Keratinocyte (primary cell): Measurements from ENCODE around the gene AVL9. TPM values are rescaled to one million over a fixed set of nuclear protein-coding genes. Genes with fewer than 3 reads are reported as not detected.

Source experiments
- DNase-seq: peaks from one replicate; pipeline ENCODE4 v3.0.0-alpha.2; 2011; ENCODE audit warnings: low read depth, missing footprints, low spot score
- FAIRE-seq: peaks from 2 replicates; lab custom pipeline; 2011; peaks lifted over from hg19 to GRCh38; lab: Jason Lieb, UNC
- H2AFZ ChIP-seq: 2 replicates; pipeline ENCODE4 v1.6.0; 2012; ENCODE audit warnings: low read length, control low read depth, inconsistent platforms; ENCODE audit not compliant: control insufficient read depth
- H3K27ac ChIP-seq: 2 replicates; pipeline ENCODE4 v1.5.1; 2011; ENCODE audit warnings: low read length; ENCODE audit not compliant: control insufficient read depth, insufficient read depth
- H3K27me3 ChIP-seq: 3 replicates; pipeline ENCODE4 v1.6.0; 2011; ENCODE audit warnings: low read length; ENCODE audit not compliant: control insufficient read depth, insufficient read depth; ENCODE audit errors: extremely low read depth
- H3K36me3 ChIP-seq, 2 experiments: 2 replicates in 1 of 2; 3 replicates in 1 of 2; pipeline ENCODE4 v1.5.1; 2011; ENCODE audit warnings: low read length in 2 of 2, mild to moderate bottlenecking in 1 of 2; ENCODE audit not compliant: control insufficient read depth in 2 of 2, insufficient read depth in 2 of 2; ENCODE audit errors: extremely low read depth in 1 of 2
- H3K4me1 ChIP-seq: 3 replicates; pipeline ENCODE4 v1.5.1; 2011; ENCODE audit warnings: low read length; ENCODE audit not compliant: control insufficient read depth, insufficient read depth; ENCODE audit errors: extremely low read depth
- H3K4me2 ChIP-seq: 3 replicates; pipeline ENCODE4 v1.6.0; 2011; ENCODE audit warnings: low read depth, low read length; ENCODE audit not compliant: control insufficient read depth, insufficient read depth; ENCODE audit errors: extremely low read depth
- H3K4me3 ChIP-seq, 3 experiments: fragments of 200-600 bp in 1 of 3; sonication (generic) in 1 of 3; 2 replicates in 2 of 3; 3 replicates in 1 of 3; pipeline ENCODE4 v1.5.1; 2011 to 2016; ENCODE audit warnings: low read length in 3 of 3, mild to moderate bottlenecking in 3 of 3, control low read depth in 2 of 3, inconsistent platforms in 1 of 3, low read depth in 1 of 3, mixed read lengths in 1 of 3, mixed run types in 1 of 3, moderate library complexity in 1 of 3; ENCODE audit not compliant: control insufficient read depth in 2 of 3, insufficient read depth in 2 of 3; ENCODE audit errors: extremely low read depth in 1 of 3
- H3K79me2 ChIP-seq: 2 replicates; pipeline ENCODE4 v1.6.0; 2012; ENCODE audit warnings: low read length; ENCODE audit not compliant: control insufficient read depth, insufficient read depth
- H3K9ac ChIP-seq: 3 replicates; pipeline ENCODE4 v1.6.0; 2011; ENCODE audit warnings: low read length; ENCODE audit not compliant: control insufficient read depth, insufficient read depth; ENCODE audit errors: extremely low read depth
- H3K9me1 ChIP-seq: 3 replicates; pipeline ENCODE4 v1.6.0; 2011; ENCODE audit warnings: low read length; ENCODE audit not compliant: control insufficient read depth, insufficient read depth; ENCODE audit errors: extremely low read depth
- H3K9me3 ChIP-seq: 2 replicates; pipeline ENCODE4 v1.5.1; 2012; ENCODE audit warnings: low read depth, low read length; ENCODE audit not compliant: control insufficient read depth
- H4K20me1 ChIP-seq: 3 replicates; pipeline ENCODE4 v1.6.0; 2011; ENCODE audit warnings: low read length; ENCODE audit not compliant: control insufficient read depth, insufficient read depth; ENCODE audit errors: extremely low read depth
- CTCF ChIP-seq, 3 experiments: IDR thresholded peaks in 1 of 3; conservative IDR thresholded peaks in 1 of 3; optimal IDR thresholded peaks in 1 of 3; 2 replicates in 2 of 3; 3 replicates in 1 of 3; pipeline versions ENCODE3 to v1.5.1; 2011; ENCODE audit warnings: low read length in 3 of 3, mild to moderate bottlenecking in 3 of 3, moderate library complexity in 2 of 3, control low read depth in 1 of 3, inconsistent platforms in 1 of 3; ENCODE audit not compliant: insufficient read depth in 2 of 3; ENCODE audit errors: extremely low read depth in 1 of 3
- EZH2 ChIP-seq: IDR thresholded peaks from one replicate; pipeline ENCODE4 v1.6.1; 2012; ENCODE audit warnings: inconsistent platforms, mild to moderate bottlenecking, low read length, moderate library complexity
- dilution Hi-C: fragments of 300-500 bp; cut with MboI; formaldehyde crosslinking; loops from one replicate; pipeline ENCODE4 v1.7.0; 2020; ENCODE audit warnings: low sequenced_read_pairs; ENCODE audit not compliant: extremely low pct_ligation_motif_present
- polyA plus RNA-seq, 5 experiments: library from polyadenylated mRNA; depleted of rRNA in 3 of 5; stranded (reverse) in 3 of 5; stranded (forward) in 1 of 5; unstranded in 1 of 5; fragments of >200 nt; gene quantifications; 1 replicate in 1 of 5; 2 replicates in 3 of 5; 3 replicates in 1 of 5; pipeline versions ENCODE4 v1.2.1 to v1.2.3, GENCODE V29; 2011 to 2012; ENCODE audit warnings: missing spikeins in 2 of 5, low read depth in 1 of 5, low replicate concordance in 1 of 5

Gene AVL9
- polyA plus RNA-seq, 1 donor (not counting 4 experiments of a cell fraction or from before 2014, with no cell fraction given) = 22.2 TPM

GRCh38 chr7:32516551-32517100 is 21.3 kb downstream of the AVL9 start:
- no peak overlapping the region for H2AFZ ChIP-seq
- H3K36me3 ChIP-seq = no peaks in the 10 kb centered on the region
- H3K9ac ChIP-seq = no peak overlapping the region
- DNase-seq (no peak), FAIRE-seq (no peak)
- H3K9me1 ChIP-seq = no peaks in the 10 kb centered on the region
- peaks cover under 1% of the 10 kb centered on the region for H3K4me1 ChIP-seq
- H3K27me3 ChIP-seq = no peaks in the 10 kb centered on the region
- no peaks in the 10 kb centered on the region for H4K20me1 ChIP-seq
- dilution Hi-C loops = no loop called here
- H3K9me3 ChIP-seq = peaks cover 7% of the 10 kb centered on the region
- no peak for TF ChIP-seq CTCF (optimal IDR thresholded peaks at IDR 0.05 in 1 of 3, IDR thresholded peaks at IDR 0.05 in 1 of 3, conservative IDR thresholded peaks at IDR 0.05 in 1 of 3; ENCODE audit: extremely low read depth in 1 of 3, insufficient read depth in 2 of 3, low read length in 3 of 3)
- no peak for TF ChIP-seq EZH2
- no peak overlapping the region for H3K4me3 ChIP-seq
- no peak overlapping the region for H3K27ac ChIP-seq
- peaks cover 70% of the 10 kb centered on the region for H3K79me2 ChIP-seq
- no peak overlapping the region for H3K4me2 ChIP-seq

GRCh38 chr7:32518534-32519140 is 23.3 kb downstream of the AVL9 start:
- Histone ChIP-seq H3K9me1 (no peaks in the 10 kb centered on the region), H3K36me3 (no peaks in the 10 kb centered on the region), H3K4me2 (no peak overlapping the region), H3K9me3 (peaks cover 9% of the 10 kb centered on the region), H3K9ac (no peak overlapping the region), H3K79me2 (peaks cover 67% of the 10 kb centered on the region), H2AFZ (no peak overlapping the region), H3K4me3 (no peak overlapping the region), H3K27ac (no peak overlapping the region), H4K20me1 (no peaks in the 10 kb centered on the region), H3K4me1 (no peaks in the 10 kb centered on the region), H3K27me3 (no peaks in the 10 kb centered on the region)
- TF ChIP-seq EZH2 (no peak), CTCF (optimal IDR thresholded peaks at IDR 0.05 in 1 of 3, IDR thresholded peaks at IDR 0.05 in 1 of 3, conservative IDR thresholded peaks at IDR 0.05 in 1 of 3; ENCODE audit: extremely low read depth in 1 of 3, insufficient read depth in 2 of 3, low read length in 3 of 3) (no peak)
- FAIRE-seq (no peak), DNase-seq (no peak)
- dilution Hi-C loops = no loop called here
